Calu3 (cell line): ENCODE results near the gene MASP1. TPM values are rescaled to one million over a fixed set of nuclear protein-coding genes. Genes with fewer than 3 reads are reported as not detected.

Experiments used
- BruUV-seq: library from RNA; stranded (reverse); fragments of 400-500 nt; replicated peaks from 2 replicates; lab custom pipeline; 2021; lab: Mats Ljungman, UMichigan
- CTCF ChIA-PET: fragments of 300-600 bp; sonication (Branson Sonifier 250); formaldehyde crosslinking; loops from one replicate; lab custom pipeline; 2022; ENCODE audit warnings: antibody characterized with exemption; lab: Charles Lee
- DNase-seq: peaks from one replicate; pipeline ENCODE4 v3.0.0; 2022
- H3K27ac Mint-ChIP-seq: one replicate; pipeline ENCODE4 v1.8.0; 2022; ENCODE audit warnings: mixed read lengths; ENCODE audit not compliant: unreplicated experiment
- H3K27me3 Mint-ChIP-seq: one replicate; pipeline ENCODE4 v1.8.0; 2022; ENCODE audit warnings: mixed read lengths; ENCODE audit not compliant: unreplicated experiment
- H3K36me3 Mint-ChIP-seq: one replicate; pipeline ENCODE4 v1.8.0; 2022; ENCODE audit warnings: mild to moderate bottlenecking, moderate library complexity, mixed read lengths; ENCODE audit not compliant: insufficient read depth, unreplicated experiment
- H3K4me1 Mint-ChIP-seq: one replicate; pipeline ENCODE4 v1.8.0; 2022; ENCODE audit warnings: mild to moderate bottlenecking, low read depth, mixed read lengths; ENCODE audit not compliant: unreplicated experiment
- H3K4me3 Mint-ChIP-seq: one replicate; pipeline ENCODE4 v1.8.0; 2022; ENCODE audit warnings: mild to moderate bottlenecking, low read depth, moderate library complexity, mixed read lengths; ENCODE audit not compliant: unreplicated experiment
- H3K9me3 Mint-ChIP-seq: one replicate; pipeline ENCODE4 v1.8.0; 2022; ENCODE audit warnings: low read depth, mixed read lengths; ENCODE audit not compliant: unreplicated experiment
- intact Hi-C: fragments of 100-400 bp; cut with micrococcal nuclease; formaldehyde crosslinking; loops from one replicate; pipeline ENCODE4 v1.10.0; 2022; ENCODE audit not compliant: unreplicated experiment
- total RNA-seq: library from RNA; stranded (reverse); gene quantifications from 2 replicates; pipeline ENCODE4 v1.2.3, GENCODE V29; 2022
- TF ChIP-seq, protein P1 (sequence below): fragments of 200-600 bp; IDR thresholded peaks from one replicate; pipeline ENCODE4 v1.8.0; 2022; ENCODE audit warnings: antibody characterized with exemption; ENCODE audit not compliant: unreplicated experiment

Gene MASP1
- total RNA-seq, 1 experiment from 2014 or later: 0.59 TPM

DNA sequence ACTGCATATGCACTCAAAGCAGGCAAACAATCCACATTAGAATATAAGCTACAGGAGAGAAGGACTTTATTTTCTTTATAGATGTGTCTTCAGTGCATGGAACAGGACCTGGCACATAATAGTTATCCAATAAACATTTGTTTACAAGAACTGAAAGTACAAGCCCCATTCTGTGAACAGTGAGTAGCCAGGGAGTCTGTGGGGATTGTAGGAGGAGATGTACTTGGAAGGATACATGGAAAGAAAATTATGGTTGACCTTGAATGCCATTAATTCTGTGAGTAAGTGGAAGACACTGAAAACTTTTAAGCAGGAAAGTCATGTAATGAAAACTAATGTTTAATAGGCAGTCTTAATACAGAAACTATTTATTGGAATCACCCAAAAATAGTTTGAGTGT is 28.3 kb downstream of the MASP1 start:
- CTCF ChIA-PET: interaction anchor here (0.6 to 3.3 kb wide), 5 partner anchors 40 to 1874 kb away, joined by 3 to 14 read pairs (median 4); no protein-coding TSS in a partner anchor
- DNase-seq: no peak
- H3K4me1 Mint-ChIP-seq: peaks cover 44% of the 10 kb centered on the region

DNA sequence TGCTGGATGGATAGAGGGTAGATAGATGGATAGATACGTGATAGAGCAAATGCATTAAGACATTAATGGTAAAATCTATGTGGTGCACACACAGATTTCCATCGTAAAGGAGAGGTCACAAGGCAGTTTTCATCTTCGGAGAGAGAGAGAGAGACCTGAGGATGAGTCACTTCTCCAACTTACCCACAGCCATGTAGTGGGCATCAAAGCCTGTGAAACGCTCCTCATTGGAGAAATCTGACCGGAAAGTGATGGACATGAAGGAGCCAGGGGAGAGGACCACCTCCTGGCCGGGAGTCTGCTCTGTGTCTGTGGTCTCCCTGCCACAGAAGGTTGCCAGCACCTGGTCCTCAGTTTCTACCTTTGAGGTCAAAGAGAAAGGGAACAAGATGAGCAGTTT is 29.2 kb downstream of the MASP1 start:
- TF ChIP-seq, protein P1, sequence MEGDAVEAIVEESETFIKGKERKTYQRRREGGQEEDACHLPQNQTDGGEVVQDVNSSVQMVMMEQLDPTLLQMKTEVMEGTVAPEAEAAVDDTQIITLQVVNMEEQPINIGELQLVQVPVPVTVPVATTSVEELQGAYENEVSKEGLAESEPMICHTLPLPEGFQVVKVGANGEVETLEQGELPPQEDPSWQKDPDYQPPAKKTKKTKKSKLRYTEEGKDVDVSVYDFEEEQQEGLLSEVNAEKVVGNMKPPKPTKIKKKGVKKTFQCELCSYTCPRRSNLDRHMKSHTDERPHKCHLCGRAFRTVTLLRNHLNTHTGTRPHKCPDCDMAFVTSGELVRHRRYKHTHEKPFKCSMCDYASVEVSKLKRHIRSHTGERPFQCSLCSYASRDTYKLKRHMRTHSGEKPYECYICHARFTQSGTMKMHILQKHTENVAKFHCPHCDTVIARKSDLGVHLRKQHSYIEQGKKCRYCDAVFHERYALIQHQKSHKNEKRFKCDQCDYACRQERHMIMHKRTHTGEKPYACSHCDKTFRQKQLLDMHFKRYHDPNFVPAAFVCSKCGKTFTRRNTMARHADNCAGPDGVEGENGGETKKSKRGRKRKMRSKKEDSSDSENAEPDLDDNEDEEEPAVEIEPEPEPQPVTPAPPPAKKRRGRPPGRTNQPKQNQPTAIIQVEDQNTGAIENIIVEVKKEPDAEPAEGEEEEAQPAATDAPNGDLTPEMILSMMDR: no peak
- Mint-ChIP-seq H3K9me3 (no peaks in the 10 kb centered on the region), H3K36me3 (no peaks in the 10 kb centered on the region), H3K4me1 (peaks cover 44% of the 10 kb centered on the region), H3K27ac (no peak overlapping the region), H3K27me3 (no peaks in the 10 kb centered on the region), H3K4me3 (no peak overlapping the region)
- no TSS peak for BruUV-seq
- DNase-seq: no peak
- CTCF ChIA-PET: interaction anchor here (2.1 kb wide), 1 partner anchor 417 kb away, joined by 6 read pairs; no protein-coding TSS in a partner anchor
- intact Hi-C loops: no loop called here

More for the DNA sequence above, 28.3 kb downstream of the MASP1 start:
- Mint-ChIP-seq H3K4me3 (no peak overlapping the region), H3K27ac (no peak overlapping the region), H3K9me3 (no peaks in the 10 kb centered on the region), H3K27me3 (no peaks in the 10 kb centered on the region), H3K36me3 (no peaks in the 10 kb centered on the region)
- BruUV-seq: no TSS peak
- intact Hi-C loops: no loop called here
- TF ChIP-seq, protein P1: no peak

DNA sequence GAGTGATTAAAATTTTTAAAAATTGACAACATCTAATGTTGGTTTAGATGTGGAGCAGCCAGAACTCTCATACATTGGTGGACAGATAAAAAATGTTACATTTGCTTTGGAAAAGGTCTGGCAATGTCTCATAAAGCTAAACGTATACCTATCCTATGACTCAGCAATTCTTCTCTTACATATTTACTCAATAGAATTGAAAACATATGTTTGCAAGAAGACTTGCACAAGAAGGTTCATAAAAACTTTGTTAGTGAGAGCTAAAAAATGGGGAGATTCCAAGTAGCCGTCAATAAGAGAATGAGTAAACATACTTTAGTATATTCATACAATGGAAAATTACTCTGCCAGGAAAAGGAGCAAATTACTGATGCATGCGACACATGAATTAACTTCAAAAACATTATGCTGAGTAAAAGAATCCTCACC is 30.0 kb downstream of the MASP1 start:
- Mint-ChIP-seq H3K9me3 (no peaks in the 10 kb centered on the region), H3K27ac (no peak overlapping the region), H3K36me3 (no peaks in the 10 kb centered on the region), H3K4me3 (no peak overlapping the region), H3K4me1 (peaks cover 44% of the 10 kb centered on the region), H3K27me3 (no peaks in the 10 kb centered on the region)
- BruUV-seq: no TSS peak
- CTCF ChIA-PET: no interaction called here
- no peak for DNase-seq
- intact Hi-C loops: no loop called here
- TF ChIP-seq, protein P1: no peak

DNA sequence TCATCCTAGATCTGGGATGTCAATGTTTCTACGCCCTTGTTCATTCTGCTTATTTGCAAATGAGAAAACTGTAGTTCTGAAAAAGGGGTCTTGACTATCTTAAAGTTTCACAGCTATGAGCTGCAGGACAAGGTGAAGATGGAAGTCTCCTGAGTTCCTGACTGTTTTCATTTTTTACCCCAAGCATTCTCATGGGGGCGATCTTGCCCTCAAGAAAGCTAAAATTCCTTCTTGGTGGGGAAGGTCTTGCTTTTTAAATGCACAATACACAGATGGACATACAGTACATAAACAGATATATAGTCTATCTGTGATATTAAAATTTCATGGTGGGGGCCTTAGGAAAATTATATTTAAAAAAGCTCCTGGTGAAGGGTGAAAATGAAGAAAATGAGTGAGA is 32.4 kb downstream of the MASP1 start:
- no peak overlapping the region for H3K27ac Mint-ChIP-seq

More for the DNA sequence above, 32.4 kb downstream of the MASP1 start:
- no peak for DNase-seq
- Mint-ChIP-seq H3K9me3 (no peaks in the 10 kb centered on the region), H3K27me3 (no peaks in the 10 kb centered on the region), H3K4me3 (no peak overlapping the region), H3K4me1 (peaks cover 45% of the 10 kb centered on the region), H3K36me3 (no peaks in the 10 kb centered on the region)
- no TSS peak for BruUV-seq
- CTCF ChIA-PET: no interaction called here
- TF ChIP-seq, protein P1: no peak
- intact Hi-C loops: loop anchor here (5.0 kb wide), 1 partner anchor 37 kb away; no protein-coding TSS in a partner anchor
